K562 (cell line): ENCODE measurements around the gene TIMM44. TPM values are rescaled to one million over a fixed set of nuclear protein-coding genes. Genes with fewer than 3 reads are reported as not detected.

Experiments
- ATAC-seq: fragments of 200-7000 bp; cut with Tn5 transposase; 3 replicates; pipeline ENCODE4 v1.9.1; 2020; ENCODE audit warnings: moderate library complexity
- BruUV-seq: library from RNA; stranded (reverse); fragments of 400-500 nt; replicated peaks from 2 replicates; lab custom pipeline; 2021; lab: Mats Ljungman, UMichigan
- CTCF ChIA-PET: fragments of 300-600 bp; formaldehyde crosslinking; extraction: SDS; loops from one replicate; lab custom pipeline; 2021; ENCODE audit warnings: low intra/inter-chr PET ratio; lab: Yijun Ruan, JAX
- POLR2A ChIA-PET: fragments of 300-600, 350-650 bp; sonication (Branson Sonifier 250); formaldehyde crosslinking; extraction: SDS; loops from one replicate; lab custom pipeline; 2021; ENCODE audit warnings: antibody characterized with exemption, inconsistent platforms; lab: Yijun Ruan, JAX
- DNase-seq, 4 experiments: peaks; one replicate each; pipeline versions ENCODE4 v3.0.0 to v3.0.0-alpha.2; 2011 to 2018; ENCODE audit warnings: low spot score in 3 of 4, mixed read lengths in 3 of 4; ENCODE audit errors: extremely low read depth in 1 of 4
- FAIRE-seq: peaks from 2 replicates; lab custom pipeline; 2011; peaks lifted over from hg19 to GRCh38; lab: Jason Lieb, UNC
- H2AFZ ChIP-seq: 2 replicates; pipeline ENCODE4 v1.6.0; 2011; ENCODE audit warnings: low read depth, low read length, control low read depth, inconsistent platforms
- H3K27ac ChIP-seq: fragments of 200-600 bp; 3 replicates; pipeline ENCODE4 v1.8.0; 2011; ENCODE audit warnings: low read depth, mild to moderate bottlenecking, control low read depth, inconsistent platforms, low read length, moderate library complexity, mixed read lengths; ENCODE audit errors: extremely low read depth
- H3K27me3 ChIP-seq, 2 experiments: fragments of 300-600 bp in 1 of 2; 2 replicates in 1 of 2; 3 replicates in 1 of 2; pipeline versions ENCODE4 v1.6.0 to v1.8.0; 2011; ENCODE audit warnings: inconsistent platforms in 2 of 2, low read length in 2 of 2, mild to moderate bottlenecking in 1 of 2, mixed read lengths in 1 of 2, moderate library complexity in 1 of 2; ENCODE audit not compliant: control insufficient read depth in 2 of 2, insufficient read depth in 2 of 2
- H3K36me3 ChIP-seq: fragments of 300-600 bp; 3 replicates; pipeline ENCODE4 v1.8.0; 2011; ENCODE audit warnings: mild to moderate bottlenecking, low read length, inconsistent platforms; ENCODE audit not compliant: control insufficient read depth, insufficient read depth
- H3K4me1 ChIP-seq, 2 experiments: fragments of 200-600 bp in 1 of 2; replicated peaks in 1 of 2; 2 replicates in 1 of 2; 3 replicates in 1 of 2; pipeline versions ENCODE4 v1.5.1 to v1.8.0; 2011; ENCODE audit warnings: inconsistent platforms in 2 of 2, low read length in 2 of 2, mild to moderate bottlenecking in 1 of 2, mixed read lengths in 1 of 2, moderate library complexity in 1 of 2; ENCODE audit not compliant: control insufficient read depth in 2 of 2, insufficient read depth in 2 of 2
- H3K4me2 ChIP-seq: 2 replicates; pipeline ENCODE4 v1.6.1; 2011; ENCODE audit warnings: low read length, control low read depth, inconsistent platforms, mixed read lengths; ENCODE audit not compliant: insufficient read depth
- H3K4me3 ChIP-seq: fragments of 200-600 bp; sonication (generic), shearing (Covaris generic); 2 replicates; pipeline ENCODE4 v1.5.1; 2016; ENCODE audit warnings: control low read depth, inconsistent platforms
- H3K79me2 ChIP-seq: fragments of 200-600 bp; 3 replicates; pipeline ENCODE4 v1.8.0; 2011; ENCODE audit warnings: low read length, inconsistent platforms; ENCODE audit not compliant: control insufficient read depth, insufficient read depth
- H3K9ac ChIP-seq, 2 experiments: 2 replicates each; pipeline versions ENCODE4 v1.6.0 to v1.6.1; 2011; ENCODE audit warnings: low read depth in 2 of 2, low read length in 2 of 2, control low read depth in 1 of 2, inconsistent platforms in 1 of 2, mild to moderate bottlenecking in 1 of 2, mixed read lengths in 1 of 2; ENCODE audit not compliant: insufficient read depth in 1 of 2
- H3K9me1 ChIP-seq: one replicate; pipeline ENCODE4 v1.6.0; 2011; ENCODE audit warnings: inconsistent platforms, mild to moderate bottlenecking, low read length, moderate library complexity; ENCODE audit not compliant: control insufficient read depth, insufficient read depth
- H3K9me3 ChIP-seq: replicated peaks from 2 replicates; pipeline ENCODE4 v1.5.1; 2011; ENCODE audit warnings: low read depth, low read length, inconsistent platforms; ENCODE audit not compliant: control insufficient read depth, insufficient read depth
- H4K20me1 ChIP-seq: replicated peaks from 2 replicates; pipeline ENCODE4 v1.6.1; 2011; ENCODE audit warnings: low read length, inconsistent platforms, mixed read lengths; ENCODE audit not compliant: control insufficient read depth, insufficient read depth
- NFATC3 ChIP-seq: fragments of 450-650 bp; IDR thresholded peaks from 2 replicates; pipeline ENCODE4 v1.6.1; 2017; ENCODE audit warnings: mild to moderate bottlenecking
- POLR2A ChIP-seq: fragments of 450-650 bp; conservative IDR thresholded peaks from 2 replicates; pipeline ENCODE4 v1.6.1; 2016
- POLR2G ChIP-seq: fragments of 200-400 bp; formaldehyde crosslinking; IDR thresholded peaks from 2 replicates; pipeline ENCODE4 v1.6.1; 2017; ENCODE audit warnings: low read depth, mild to moderate bottlenecking, antibody characterized with exemption, low read length, moderate library complexity
- SUPT5H ChIP-seq: fragments of 450-650 bp; IDR thresholded peaks from 2 replicates; pipeline ENCODE4 v1.6.1; 2016
- ZNF76 ChIP-seq: fragments of 250-450 bp; sonication (Bioruptor Pico); IDR thresholded peaks from 2 replicates; pipeline ENCODE4 v1.4.0; 2020; ENCODE audit warnings: mild to moderate bottlenecking, moderate library complexity, borderline replicate concordance
- WGBS: fragments of 100-300 bp; shearing (Covaris generic); methylation state at CpG from one replicate; pipeline ENCODE4 v1.1.6; 2016; ENCODE audit warnings: low coverage, mixed read lengths; ENCODE audit not compliant: insufficient coverage; ENCODE audit errors: missing lambda C conversion rate; 5-methylcytosine and 5-hydroxymethylcytosine counted together
- in situ Hi-C: fragments of 300-500 bp; cut with MboI; formaldehyde crosslinking; loops from 4 replicates; pipeline ENCODE4 v1.15.0; 2018; ENCODE audit warnings: inconsistent platforms, mixed read lengths
- intact Hi-C: fragments of 100-400 bp; cut with micrococcal nuclease; formaldehyde crosslinking; loops from 2 replicates; pipeline ENCODE4 v1.14.2; 2022
- polyA plus RNA-seq, 8 experiments: library from polyadenylated mRNA; depleted of rRNA in 4 of 8; stranded (reverse) in 5 of 8; unstranded in 3 of 8; fragments of >200 nt; fragmentation: Nextera tagmentation in 2 of 8; fragmentation: Illumina TruSeq in 1 of 8; extraction: Ambion mirVana in 2 of 8; extraction: Trizol in 1 of 8; gene quantifications; 2 replicates each; pipeline versions ENCODE4 v1.2.1 to v1.2.3, GENCODE V29; 2011 to 2014; ENCODE audit warnings: inconsistent platforms in 1 of 8, missing spikeins in 1 of 8
- total RNA-seq, 7 experiments: library from RNA; depleted of rRNA in 6 of 7; stranded (reverse); fragments of >200 nt in 6 of 7; fragmentation: Illumina TruSeq in 2 of 7; extraction: Trizol in 2 of 7; gene quantifications; 2 replicates each; pipeline versions ENCODE4 v1.2.1 to v1.2.3, GENCODE V29; 2011 to 2021; ENCODE audit warnings: low replicate concordance in 1 of 7

TIMM44 gene
- total and polyA plus RNA-seq, 9 of the 15 experiments (the other 6 are each of a cell fraction or from before 2014, with no cell fraction given): 10.3 to 231 (median 89.3) TPM

GRCh38 chr19:7913652-7914051 is 29.8 kb downstream of the TIMM44 start:
- Histone ChIP-seq H3K9me1 (no peaks in the 10 kb centered on the region), H3K4me3 (no peak overlapping the region), H3K79me2 (peaks cover 3% of the 10 kb centered on the region), H3K27me3 (no peaks in the 10 kb centered on the region), H3K36me3 (peaks cover 45% of the 10 kb centered on the region; the same call in 1 of the 3 replicates)
- FAIRE-seq: no peak
- CTCF ChIA-PET: interaction anchor here (0.6 kb wide), 1 partner anchor 407 kb away, joined by 3 read pairs; the partner anchor contains the start of gene NDUFA7
- no peak for TF ChIP-seq ZNF76 (CRISPR knock-in tag)
- peak; percentile 37 for TF ChIP-seq POLR2G
- TF ChIP-seq POLR2A: peak; percentile 51; the same call in 1 of the 2 replicates
- peak; percentile 37; the same call in 1 of the 2 replicates for TF ChIP-seq SUPT5H
- TF ChIP-seq NFATC3: no peak
- TF ChIP-seq, all 486 proteins: peak for 3
- intact Hi-C loops (no loop called here), in situ Hi-C loops (no loop called here)
- 67% methylated on average over 9 of the region's 10 CpGs for WGBS
- Histone ChIP-seq H4K20me1 (no peaks in the 10 kb centered on the region), H2AFZ (no peak overlapping the region), H3K9ac (0 out of 4 replicates have a peak overlapping the region, but pooled peaks of 1 of the 2 experiments have one; percentile 48), H3K27ac (no peak overlapping the region), H3K4me1 (peaks cover 2 to 81% of the 10 kb centered on the region in 2 experiments; a peak in 4 of 5 replicates), H3K4me2 (no peak overlapping the region), H3K9me3 (no peaks in the 10 kb centered on the region)
- TSS peak; percentile 75 for BruUV-seq
- DNase-seq (no peak), ATAC-seq (no peak)
- POLR2A ChIA-PET: no interaction called here
